Tibial nerve (tissue), 4 donors: Measurements from ENCODE around the gene NINJ1. TPM values are rescaled to one million over a fixed set of nuclear protein-coding genes. Genes with fewer than 3 reads are reported as not detected.

Experiments used
- DNase-seq, 2 donors: peaks; one replicate each; pipeline ENCODE4 v3.0.0-alpha.2; 2019; ENCODE audit warnings: low spot score in 2 of 2
- H3K27ac ChIP-seq, 4 donors: fragments of 200-600 bp; sonication (generic) in 3 of 4; one replicate each; pipeline ENCODE4 v1.5.1; 2017 to 2019; ENCODE audit warnings: mild to moderate bottlenecking in 1 of 4
- H3K27me3 ChIP-seq, 2 donors: fragments of 200-600 bp; sonication (generic) in 1 of 2; one replicate each; pipeline versions ENCODE4 v1.5.1 to v1.6.0; 2017 to 2019
- H3K36me3 ChIP-seq, 3 donors: fragments of 200-600 bp; sonication (generic); one replicate each; pipeline ENCODE4 v1.5.1; 2018 to 2019
- H3K4me1 ChIP-seq, 4 donors: fragments of 200-600 bp; sonication (generic) in 3 of 4; one replicate each; pipeline ENCODE4 v1.5.1; 2017 to 2019
- H3K4me3 ChIP-seq, 4 donors: fragments of 200-600 bp; sonication (generic) in 3 of 4; one replicate each; pipeline ENCODE4 v1.5.1; 2017 to 2019; ENCODE audit warnings: mild to moderate bottlenecking in 1 of 4, moderate library complexity in 1 of 4
- H3K9me3 ChIP-seq, 4 donors: fragments of 200-600 bp; sonication (generic) in 3 of 4; one replicate each; pipeline ENCODE4 v1.5.1; 2017 to 2019
- CTCF ChIP-seq, 5 experiments: fragments of 200-600 bp in 3 of 5; fragments of 450-650 bp in 2 of 5; sonication (generic) in 3 of 5; IDR thresholded peaks; one replicate each; pipeline ENCODE4 v1.5.1; 2016 to 2019; ENCODE audit warnings: antibody characterized with exemption in 5 of 5, mild to moderate bottlenecking in 3 of 5, moderate library complexity in 2 of 5
- EP300 ChIP-seq, 2 donors: sonication (generic); formaldehyde crosslinking; IDR thresholded peaks; one replicate each; pipeline ENCODE4 v1.6.1; 2017; ENCODE audit warnings: antibody characterized with exemption in 2 of 2, mild to moderate bottlenecking in 1 of 2
- POLR2A ChIP-seq, 2 donors: fragments of 450-650 bp; IDR thresholded peaks; one replicate each; pipeline ENCODE4 v1.6.1; 2017; ENCODE audit warnings: antibody characterized with exemption in 2 of 2, mild to moderate bottlenecking in 2 of 2, moderate library complexity in 2 of 2
- WGBS, 2 donors: methylation state at CpG; one replicate each; pipeline ENCODE4 v1.1.5; 2018; 5-methylcytosine and 5-hydroxymethylcytosine counted together
- total RNA-seq, 4 donors: library from RNA; depleted of rRNA; stranded (reverse); fragments of >200 nt; gene quantifications; one replicate each; pipeline ENCODE4 v1.1.0, GENCODE V29; 2016

NINJ1 gene
- total RNA-seq, 4 donors from 2014 or later = 48.2 to 98.8 (median 72.9) TPM

GRCh38 chr9:93090091-93090655, 43.9 kb downstream of the NINJ1 start:
- Histone ChIP-seq H3K4me1 (peaks cover 0 to 38% (median 23%) of the 10 kb centered on the region in 4 donors), H3K4me3 (no peak overlapping the region), H3K36me3 (peaks cover 0 to 8% (median 0%) of the 10 kb centered on the region in 3 donors), H3K27me3 (no peaks in the 10 kb centered on the region), H3K9me3 (peaks cover 0 to 13% (median 0%) of the 10 kb centered on the region in 4 donors), H3K27ac (no peak overlapping the region)
- TF ChIP-seq EP300 (IDR thresholded peaks at IDR 0.05) = no peak
- no peak for TF ChIP-seq CTCF (IDR thresholded peaks at IDR 0.05)
- TF ChIP-seq POLR2A (IDR thresholded peaks at IDR 0.05) = no peak
- 86 to 89% methylated on average over 8 of the region's 8 CpGs for WGBS, 2 donors
- DNase-seq = no peak

- H3K4me3 ChIP-seq = no peak overlapping the region
- no peak overlapping the region for H3K27ac ChIP-seq
- TF ChIP-seq EP300 (IDR thresholded peaks at IDR 0.05) (no peak), POLR2A (IDR thresholded peaks at IDR 0.05) (no peak), CTCF (IDR thresholded peaks at IDR 0.05) (no peak)
- no peaks in the 10 kb centered on the region for H3K27me3 ChIP-seq
- WGBS, 2 donors = 83 to 86% methylated on average over 12 of the region's 12 CpGs
- H3K36me3 ChIP-seq = peaks cover 0 to 8% (median 0%) of the 10 kb centered on the region in 3 donors
- no peak for DNase-seq
- peaks cover 0 to 13% (median 0%) of the 10 kb centered on the region in 4 donors for H3K9me3 ChIP-seq
- peaks cover 0 to 32% (median 18%) of the 10 kb centered on the region in 4 donors for H3K4me1 ChIP-seq
These were observed 44.5 kb downstream of the NINJ1 start for GRCh38 chr9:93089481-93089991.

GRCh38 chr9:93089024-93089423, 45.0 kb downstream of the NINJ1 start:
- Histone ChIP-seq H3K27ac (no peak overlapping the region), H3K27me3 (no peaks in the 10 kb centered on the region), H3K36me3 (peaks cover 0 to 8% (median 0%) of the 10 kb centered on the region in 3 donors), H3K4me1 (peaks cover 0 to 27% (median 13%) of the 10 kb centered on the region in 4 donors), H3K4me3 (no peak overlapping the region), H3K9me3 (peaks cover 0 to 13% (median 0%) of the 10 kb centered on the region in 4 donors)
- WGBS, 2 donors = 87 to 93% methylated on average over 5 of the region's 5 CpGs
- DNase-seq = no peak
- TF ChIP-seq POLR2A (IDR thresholded peaks at IDR 0.05) = no peak
- TF ChIP-seq CTCF (IDR thresholded peaks at IDR 0.05) = no peak
- TF ChIP-seq EP300 (IDR thresholded peaks at IDR 0.05) = no peak

- peaks cover 0 to 8% (median 0%) of the 10 kb centered on the region in 3 donors for H3K36me3 ChIP-seq
- no peak overlapping the region for H3K4me3 ChIP-seq
- WGBS, 2 donors = 92 to 94% methylated on average over 4 of the region's 4 CpGs
- H3K27me3 ChIP-seq = no peaks in the 10 kb centered on the region
- DNase-seq = no peak
- H3K9me3 ChIP-seq = peaks cover 0 to 13% (median 0%) of the 10 kb centered on the region in 4 donors
- peaks cover 0 to 23% (median 9%) of the 10 kb centered on the region in 4 donors for H3K4me1 ChIP-seq
- TF ChIP-seq CTCF (IDR thresholded peaks at IDR 0.05) (no peak), POLR2A (IDR thresholded peaks at IDR 0.05) (no peak), EP300 (IDR thresholded peaks at IDR 0.05) (no peak)
- no peak overlapping the region for H3K27ac ChIP-seq
These were observed 45.4 kb downstream of the NINJ1 start for GRCh38 chr9:93088656-93089015.

GRCh38 chr9:93087971-93088655, 45.9 kb downstream of the NINJ1 start:
- 93 to 96% methylated on average over 7 to 12 of the region's 12 CpGs for WGBS, 2 donors
- Histone ChIP-seq H3K4me3 (no peak overlapping the region), H3K4me1 (peaks cover 0 to 18% (median 4%) of the 10 kb centered on the region in 4 donors), H3K27ac (no peak overlapping the region), H3K36me3 (peaks cover 0 to 8% (median 0%) of the 10 kb centered on the region in 3 donors), H3K27me3 (no peaks in the 10 kb centered on the region), H3K9me3 (peaks cover 0 to 13% (median 0%) of the 10 kb centered on the region in 4 donors)
- TF ChIP-seq POLR2A (IDR thresholded peaks at IDR 0.05) (no peak), CTCF (IDR thresholded peaks at IDR 0.05) (no peak)
- no peak for DNase-seq
